Motor neuron (in vitro differentiated cells): Measurements from ENCODE around the gene GTSE1. TPM values are rescaled to one million over a fixed set of nuclear protein-coding genes. Genes with fewer than 3 reads are reported as not detected.

Experiments used
- ATAC-seq, 8 experiments: fragments of 200-7000 bp; cut with Tn5 transposase; replicated peaks in 6 of 8; 2 replicates each; pipeline ENCODE4 v1.8.0; 2021; ENCODE audit warnings: mild to moderate bottlenecking in 8 of 8, moderate library complexity in 8 of 8
- H3K27ac ChIP-seq, 2 donors: fragments of 250-450 bp; sonication (Bioruptor Pico); 2 replicates each; pipeline ENCODE4 v1.9.0; 2021; ENCODE audit warnings: antibody characterized with exemption in 2 of 2, mild to moderate bottlenecking in 2 of 2, moderate library complexity in 1 of 2
- H3K4me1 ChIP-seq, 2 donors: fragments of 250-450 bp; sonication (Bioruptor Pico); replicated peaks in 1 of 2; 2 replicates each; pipeline ENCODE4 v1.6.1; 2021; ENCODE audit warnings: antibody characterized with exemption in 2 of 2, mild to moderate bottlenecking in 2 of 2, moderate library complexity in 1 of 2
- H3K4me3 ChIP-seq, 5 donors: fragments of 250-450 bp; sonication (Bioruptor Pico); 2 replicates each; pipeline ENCODE4 v1.9.0; 2021; ENCODE audit warnings: antibody characterized with exemption in 5 of 5, mild to moderate bottlenecking in 5 of 5, moderate library complexity in 4 of 5
- WGBS, 10 experiments: fragments of 450-650 bp; shearing (Covaris generic); methylation state at CpG; one replicate each; pipeline ENCODE4 v1.0.0; 2022; 5-methylcytosine and 5-hydroxymethylcytosine counted together
- in situ Hi-C, 9 experiments: fragments of 400-800 bp; cut with MboI; loops; one replicate each; pipeline ENCODE4 v1.15.0; 2021; ENCODE audit warnings: low sequenced_read_pairs in 9 of 9, low pct_unique_long_range_greater_than_20kb in 2 of 9; ENCODE audit not compliant: unreplicated experiment in 9 of 9
- total RNA-seq, 8 experiments: library from RNA; unstranded; fragments of 300-600 nt; gene quantifications; 2 replicates each; pipeline versions ENCODE4 v1.2.3 to v1.2.4, GENCODE V29; 2022

Gene GTSE1
- total RNA-seq, 8 experiments from 2014 or later: 0.20 to 24.9 (median 1.8) TPM

DNA sequence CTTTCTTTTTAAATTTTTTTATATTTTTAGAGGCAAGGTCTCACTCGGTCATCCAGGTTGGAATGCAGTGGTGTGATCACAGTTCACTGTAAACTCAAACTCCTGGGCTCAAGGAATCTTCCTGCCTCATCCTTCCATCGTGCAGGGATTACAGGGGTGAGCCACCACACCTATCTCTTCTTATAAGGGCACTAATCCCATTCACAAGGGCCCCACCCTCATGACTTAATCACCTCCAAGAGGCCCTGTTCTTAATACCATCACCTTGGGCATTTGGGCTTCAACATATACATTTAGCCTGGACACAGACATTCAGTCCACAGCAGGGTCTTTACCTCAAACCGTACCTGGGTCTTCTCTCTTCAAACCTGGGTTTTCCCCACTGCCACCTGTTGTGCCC lies 4.5 kb upstream of the GTSE1 start:
- Histone ChIP-seq H3K4me1 (peaks cover 10 to 17% of the 10 kb centered on the region in 2 donors), H3K27ac (no peak overlapping the region), H3K4me3 (no peak overlapping the region)
- no peak for ATAC-seq
- 74 to 100% (median 100%) methylated on average over 1 to 3 of the region's 3 CpGs; no CpG with 5 or more reads in 1 of the 10 experiments for WGBS, 10 experiments
- in situ Hi-C loops: no loop called here

DNA sequence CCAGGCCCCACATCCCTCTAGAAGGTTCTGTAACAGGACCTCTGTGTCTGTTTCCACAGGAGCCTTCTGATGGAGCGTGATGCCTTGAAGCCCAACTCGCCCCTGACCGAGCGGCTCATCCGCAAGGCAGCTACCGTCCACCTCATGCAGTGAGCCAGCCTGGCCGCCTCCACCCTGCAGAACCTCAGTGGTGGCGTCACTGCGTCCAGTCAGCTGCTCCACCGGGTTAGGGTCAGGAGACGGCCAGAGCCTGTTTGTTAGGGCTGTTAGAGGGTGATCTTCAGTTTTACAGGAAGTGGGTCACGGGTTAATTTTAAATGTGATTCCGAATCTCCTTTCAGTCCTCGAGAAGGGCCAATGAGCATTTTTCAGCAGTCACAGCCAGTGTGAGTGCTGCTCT lies 3.9 kb upstream of the GTSE1 start:
- in situ Hi-C loops: no loop called here
- no peak for ATAC-seq

DNA sequence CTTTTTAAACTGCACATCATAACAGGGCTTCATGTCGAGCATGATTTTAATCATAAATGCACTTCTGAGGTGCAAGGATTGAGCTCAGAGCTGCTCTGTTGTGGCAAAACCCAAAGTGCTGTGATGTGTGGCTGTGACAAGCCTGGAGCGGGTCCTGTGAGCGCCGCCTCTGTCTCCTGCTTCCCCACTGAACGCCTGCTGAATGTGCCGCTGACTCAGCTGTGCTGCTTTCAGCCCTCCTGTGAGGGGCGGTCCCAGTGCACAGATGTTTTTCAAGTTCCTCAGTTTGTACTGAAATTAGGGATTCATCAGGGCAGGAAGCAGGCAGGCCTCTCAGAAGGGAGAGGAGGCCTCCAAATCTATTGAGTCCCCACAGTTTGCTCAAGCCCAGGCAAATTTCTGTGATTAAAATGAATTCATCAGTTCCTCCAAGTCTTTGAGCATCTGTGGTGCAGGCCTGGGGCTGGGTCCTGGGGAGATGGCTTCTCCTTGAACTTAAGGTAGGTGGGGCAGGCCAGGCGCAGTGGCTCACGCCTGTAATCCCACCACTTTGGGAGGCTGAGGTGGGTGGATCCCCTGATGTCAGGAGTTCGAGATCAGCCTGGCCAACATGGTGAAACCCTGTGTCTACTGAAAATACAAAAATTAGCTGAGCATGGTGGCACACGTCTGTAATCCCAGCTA lies 3.0 kb upstream of the GTSE1 start:
- peak in 5 of 8 experiments; percentile 5 to 54 (median 48) for ATAC-seq
- 0 to 67% (median 18%) methylated on average over 1 to 6 of the region's 11 CpGs; no CpG with 5 or more reads in 2 of the 10 experiments for WGBS, 10 experiments
- no peak overlapping the region for H3K27ac ChIP-seq

More for the DNA sequence above, 3.9 kb upstream of the GTSE1 start:
- Histone ChIP-seq H3K4me1 (peaks cover 10 to 17% of the 10 kb centered on the region in 2 donors), H3K27ac (no peak overlapping the region), H3K4me3 (no peak overlapping the region)
- WGBS, 10 experiments: 88 to 100% (median 90%) methylated on average over 1 to 5 of the region's 14 CpGs; no CpG with 5 or more reads in 5 of the 10 experiments

DNA sequence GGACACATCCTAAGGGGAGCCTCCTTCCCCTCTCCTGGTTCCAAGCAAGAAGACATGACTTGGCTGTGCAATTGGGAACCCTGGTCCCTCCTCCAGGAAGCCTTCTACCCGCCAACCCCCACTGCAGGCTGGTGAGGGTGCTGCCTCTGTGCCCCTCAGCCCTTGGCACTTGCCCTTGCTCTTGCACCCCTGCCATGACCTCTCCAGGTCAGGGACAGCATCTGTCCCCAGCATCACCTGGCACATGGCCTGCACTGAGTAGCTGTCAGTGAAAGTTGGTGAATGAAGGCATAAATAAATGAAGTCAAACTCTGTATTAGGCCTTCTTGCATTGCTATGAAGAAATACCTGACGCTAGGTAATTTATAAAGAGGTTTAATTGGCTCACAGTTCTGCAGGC lies 1.9 kb upstream of the GTSE1 start:
- Histone ChIP-seq H3K4me1 (peaks cover 10 to 17% of the 10 kb centered on the region in 2 donors), H3K27ac (no peak overlapping the region), H3K4me3 (no peak overlapping the region)
- in situ Hi-C loops: no loop called here
- no peak for ATAC-seq
- 92 to 100% (median 100%) methylated on average over 1 of the region's 2 CpGs; no CpG with 5 or more reads in 4 of the 10 experiments for WGBS, 10 experiments

More for the DNA sequence above, 3.0 kb upstream of the GTSE1 start:
- H3K4me3 ChIP-seq: no peak overlapping the region
- H3K4me1 ChIP-seq: peaks cover 10 to 17% of the 10 kb centered on the region in 2 donors
- in situ Hi-C loops: no loop called here

DNA sequence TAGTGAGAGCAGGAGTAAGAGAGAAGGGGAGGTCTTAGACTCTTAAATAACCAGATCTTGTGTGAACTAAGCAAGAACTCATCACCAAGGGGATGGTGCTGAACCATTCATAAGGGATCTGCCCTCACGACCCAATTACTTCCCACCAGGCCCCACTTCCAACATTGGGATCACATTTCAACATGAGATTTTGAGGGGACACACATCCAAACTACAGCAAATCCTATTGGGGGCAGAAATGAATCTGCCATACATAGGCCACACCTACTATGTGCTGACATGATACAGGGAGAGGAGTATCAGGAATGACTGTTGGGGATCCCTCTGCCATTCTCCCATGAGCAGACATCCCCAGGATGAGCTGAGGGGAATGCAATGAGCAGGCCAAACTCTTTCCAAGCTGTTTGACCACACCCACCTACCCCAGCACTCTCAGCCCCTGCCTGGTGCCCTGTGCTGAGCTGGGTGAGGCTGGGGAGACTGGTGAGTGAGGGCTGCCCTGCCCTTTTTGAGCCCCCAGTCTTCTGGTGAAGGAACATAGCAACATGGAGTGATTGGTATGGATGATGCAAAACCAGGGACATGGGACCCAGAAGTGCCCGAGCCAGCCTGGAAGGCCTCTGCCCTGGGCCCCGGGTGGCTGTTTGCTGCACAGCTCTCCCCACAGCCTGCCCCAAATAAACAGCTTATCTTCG lies 1.2 kb upstream of the GTSE1 start:
- no peak overlapping the region for H3K27ac ChIP-seq
- ATAC-seq: no peak

DNA sequence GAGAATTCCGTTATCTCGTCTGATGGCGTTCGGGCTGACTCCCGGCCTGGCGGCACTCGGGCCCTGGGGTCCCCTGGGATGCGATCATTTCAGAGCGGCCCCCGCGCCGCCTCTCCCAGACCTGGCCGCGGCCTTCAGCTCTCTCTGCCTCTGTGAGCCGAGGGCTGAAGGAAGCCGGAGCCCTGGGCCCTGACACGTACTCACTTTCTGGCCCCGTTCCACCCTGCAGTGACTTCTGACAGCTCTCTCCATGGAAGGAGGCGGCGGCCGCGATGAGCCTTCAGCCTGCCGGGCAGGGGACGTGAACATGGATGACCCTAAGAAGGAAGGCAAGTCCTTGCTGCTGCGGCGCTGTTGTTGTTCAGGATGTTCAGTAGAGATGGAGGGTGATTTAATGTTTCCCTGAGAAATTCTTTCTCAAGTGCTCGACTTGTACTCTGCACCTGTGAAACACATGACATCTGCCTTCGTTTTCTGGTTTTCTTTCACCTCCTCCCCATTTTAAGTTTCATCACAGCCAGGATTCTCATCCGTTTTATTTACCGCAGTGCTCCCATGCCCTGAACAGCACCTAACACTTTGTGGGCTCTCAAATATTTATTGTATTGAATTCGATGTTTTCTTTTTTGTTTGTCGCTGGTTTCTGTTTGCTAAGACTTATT lies 612 bp downstream of the GTSE1 start:
- in situ Hi-C loops: no loop called here
- Histone ChIP-seq H3K4me3 (peak overlapping the region; percentile 43 to 79 (median 60)), H3K4me1 (peaks cover 10 to 17% of the 10 kb centered on the region in 2 donors), H3K27ac (no peak overlapping the region)
- ATAC-seq: peak; percentile 1 to 23 (median 3)
- 0 to 38% (median 10%) methylated on average over 1 to 15 of the region's 32 CpGs for WGBS, 10 experiments

More for the DNA sequence above, 1.2 kb upstream of the GTSE1 start:
- WGBS, 10 experiments: 23 to 100% (median 71%) methylated on average over 1 to 2 of the region's 4 CpGs; no CpG with 5 or more reads in 5 of the 10 experiments
- Histone ChIP-seq H3K4me1 (peaks cover 10 to 17% of the 10 kb centered on the region in 2 donors), H3K4me3 (peak overlapping the region in 2 of 5 donors; percentile 64 to 79)
- in situ Hi-C loops: no loop called here

DNA sequence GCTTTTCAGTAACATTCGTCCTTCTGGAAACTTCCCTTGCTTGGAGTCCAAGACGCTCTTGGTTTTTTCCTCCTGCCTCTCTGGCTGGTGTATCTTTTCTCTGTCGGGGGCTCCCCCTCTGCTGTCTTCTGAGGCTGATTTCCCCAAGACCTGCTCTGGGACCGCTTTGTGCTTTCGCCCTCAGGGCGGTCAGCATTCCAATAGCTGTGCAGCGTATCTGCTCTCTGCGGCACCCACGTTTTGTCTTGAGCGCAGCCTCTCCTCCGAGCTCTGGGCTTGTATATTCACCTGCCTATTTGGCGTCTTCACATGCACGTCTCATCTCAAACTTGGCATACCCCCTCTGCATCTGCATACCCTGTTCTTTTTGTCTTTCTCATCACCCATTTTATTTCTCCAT lies 2.4 kb downstream of the GTSE1 start:
- H3K4me3 ChIP-seq: no peak overlapping the region
- H3K4me1 ChIP-seq: peaks cover 8 to 9% of the 10 kb centered on the region in 2 donors
- in situ Hi-C loops: no loop called here
- no peak overlapping the region for H3K27ac ChIP-seq
- WGBS, 10 experiments: 75 to 100% (median 91%) methylated on average over 2 to 12 of the region's 13 CpGs; no CpG with 5 or more reads in 1 of the 10 experiments
- ATAC-seq: no peak

DNA sequence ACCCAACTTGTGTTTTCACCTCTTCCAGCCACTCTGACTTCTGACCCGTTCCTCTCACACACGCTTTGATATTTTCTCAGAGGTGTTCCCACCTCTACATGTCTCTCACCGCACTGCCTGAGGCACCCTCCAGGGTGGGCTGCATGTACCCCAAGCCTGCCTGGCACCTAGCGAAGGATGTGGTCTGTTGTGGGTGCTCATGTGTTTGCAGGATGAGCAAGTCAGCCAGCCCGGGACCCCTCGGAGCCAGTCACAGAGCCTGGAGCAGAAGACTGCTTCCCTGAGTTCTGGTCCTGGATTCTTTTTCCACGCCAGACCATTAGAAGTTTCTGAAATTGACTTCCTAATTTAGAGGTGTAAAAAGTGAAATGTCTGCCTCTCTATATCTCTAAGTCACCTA lies 3.8 kb downstream of the GTSE1 start:
- 80 to 100% (median 93%) methylated on average over 1 to 3 of the region's 7 CpGs; no CpG with 5 or more reads in 4 of the 10 experiments for WGBS, 10 experiments
- Histone ChIP-seq H3K4me1 (peaks cover 5 to 8% of the 10 kb centered on the region in 2 donors), H3K27ac (no peak overlapping the region), H3K4me3 (no peak overlapping the region)
- no peak for ATAC-seq
- in situ Hi-C loops: loop anchor here in 6 of 9 experiments (25.0 kb wide), 3 partner anchors 163 to 713 kb away; no protein-coding TSS in a partner anchor

DNA sequence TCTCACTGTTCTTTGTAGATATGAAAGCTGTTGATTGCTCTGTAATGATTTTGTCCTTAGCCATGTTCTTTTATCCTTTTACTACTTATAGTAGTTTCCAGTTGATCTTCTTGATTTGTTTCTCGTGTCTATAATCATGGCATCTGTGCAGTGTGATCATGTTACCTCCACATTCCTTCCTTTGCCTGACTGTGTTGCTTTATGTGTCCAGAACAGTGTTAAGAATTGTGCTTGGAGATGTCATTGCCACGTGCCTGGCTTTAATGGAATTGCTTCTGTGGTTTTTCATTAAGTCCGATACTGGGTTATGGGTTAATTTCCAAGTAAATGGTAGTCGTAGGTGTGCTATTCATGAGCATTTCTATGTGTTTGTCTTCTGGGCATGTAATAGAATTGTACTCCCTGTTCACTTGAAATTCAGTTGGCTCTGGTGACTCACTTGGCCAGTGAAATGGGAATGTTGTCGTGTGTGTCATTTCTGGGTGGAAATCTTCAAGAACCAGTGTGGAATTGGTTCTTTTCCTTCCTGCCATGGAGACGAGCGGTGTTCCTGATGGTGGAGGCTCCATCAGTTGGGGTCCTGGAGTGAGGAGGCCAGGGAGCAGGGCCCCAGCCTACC lies 6.8 kb downstream of the GTSE1 start:
- Histone ChIP-seq H3K4me3 (no peak overlapping the region), H3K27ac (no peak overlapping the region), H3K4me1 (no peaks in the 10 kb centered on the region)
- 55 to 100% (median 87%) methylated on average over 1 to 7 of the region's 7 CpGs for whole genome bisulfite sequencing, 10 experiments
- ATAC-seq: no peak
- in situ Hi-C loops: loop anchor here in 6 of 9 experiments (25.0 kb wide), 3 partner anchors 166 to 716 kb away; no protein-coding TSS in a partner anchor

DNA sequence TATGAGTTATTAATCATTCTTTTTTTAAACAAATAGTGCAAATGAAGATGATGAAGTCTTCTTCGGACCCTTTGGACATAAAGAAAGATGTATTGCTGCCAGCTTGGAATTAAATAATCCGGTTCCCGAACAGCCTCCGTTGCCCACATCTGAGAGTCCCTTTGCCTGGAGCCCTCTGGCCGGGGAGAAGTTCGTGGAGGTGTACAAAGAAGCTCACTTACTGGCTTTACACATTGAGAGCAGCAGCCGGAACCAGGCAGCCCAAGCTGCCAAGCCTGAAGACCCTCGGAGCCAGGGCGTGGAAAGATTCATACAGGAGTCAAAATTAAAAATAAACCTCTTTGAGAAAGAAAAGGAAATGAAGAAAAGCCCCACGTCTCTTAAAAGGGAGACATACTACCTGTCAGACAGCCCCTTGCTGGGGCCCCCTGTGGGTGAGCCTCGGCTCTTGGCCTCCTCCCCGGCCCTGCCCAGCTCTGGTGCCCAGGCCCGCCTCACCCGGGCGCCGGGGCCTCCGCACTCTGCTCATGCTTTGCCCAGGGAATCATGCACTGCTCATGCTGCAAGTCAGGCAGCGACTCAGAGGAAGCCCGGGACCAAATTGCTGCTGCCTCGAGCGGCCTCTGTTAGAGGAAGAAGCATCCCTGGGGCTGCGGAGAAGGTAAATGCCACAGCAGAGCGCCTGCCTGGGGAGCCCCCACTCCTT lies 11.8 kb downstream of the GTSE1 start:
- Histone ChIP-seq H3K4me3 (no peak overlapping the region), H3K27ac (no peak overlapping the region), H3K4me1 (no peaks in the 10 kb centered on the region)
- 40 to 97% (median 92%) methylated on average over 1 to 9 of the region's 23 CpGs; no CpG with 5 or more reads in 2 of the 10 experiments for WGBS, 10 experiments
- ATAC-seq: no peak
- in situ Hi-C loops: loop anchor here in 6 of 9 experiments (25.0 kb wide), 3 partner anchors 171 to 721 kb away; no protein-coding TSS in a partner anchor

DNA sequence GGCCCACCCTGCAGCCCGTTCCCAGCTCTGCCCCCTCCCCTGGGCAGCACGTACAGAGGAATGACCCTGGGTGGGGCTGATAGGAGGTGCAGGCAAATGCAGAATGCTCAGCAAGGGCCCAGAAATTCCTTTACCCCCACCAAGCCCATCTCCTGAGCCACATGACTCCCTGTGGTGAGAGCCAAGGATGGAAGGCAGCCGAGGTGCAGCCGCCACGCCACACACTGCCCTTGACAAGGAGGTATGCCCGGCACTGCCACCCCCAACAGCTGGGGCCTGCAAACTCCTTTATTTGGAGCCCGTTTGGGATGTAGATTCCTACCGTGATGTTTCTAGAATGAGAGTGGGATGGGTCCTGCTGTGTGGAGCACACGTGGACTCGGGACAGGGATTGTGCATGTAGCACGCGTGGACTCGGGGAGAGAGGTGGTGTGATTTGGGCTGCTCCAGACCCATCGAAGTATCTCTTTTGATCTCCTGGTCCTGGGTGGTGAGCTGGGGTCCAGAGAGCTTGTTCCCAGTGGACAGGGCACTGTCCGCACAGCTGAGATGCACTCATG lies 12.9 kb downstream of the GTSE1 start:
- in situ Hi-C loops: loop anchor here in 8 of 9 experiments (5.0 to 25.0 kb wide), 5 partner anchors 172 to 722 kb away; no protein-coding TSS in a partner anchor
- Histone ChIP-seq H3K4me1 (no peaks in the 10 kb centered on the region), H3K27ac (no peak overlapping the region), H3K4me3 (no peak overlapping the region)
- no peak for ATAC-seq
- 88 to 100% (median 96%) methylated on average over 1 to 4 of the region's 15 CpGs; no CpG with 5 or more reads in 5 of the 10 experiments for WGBS, 10 experiments
